ENCODE data around the gene GJA5.

Gene GJA5

DNA sequence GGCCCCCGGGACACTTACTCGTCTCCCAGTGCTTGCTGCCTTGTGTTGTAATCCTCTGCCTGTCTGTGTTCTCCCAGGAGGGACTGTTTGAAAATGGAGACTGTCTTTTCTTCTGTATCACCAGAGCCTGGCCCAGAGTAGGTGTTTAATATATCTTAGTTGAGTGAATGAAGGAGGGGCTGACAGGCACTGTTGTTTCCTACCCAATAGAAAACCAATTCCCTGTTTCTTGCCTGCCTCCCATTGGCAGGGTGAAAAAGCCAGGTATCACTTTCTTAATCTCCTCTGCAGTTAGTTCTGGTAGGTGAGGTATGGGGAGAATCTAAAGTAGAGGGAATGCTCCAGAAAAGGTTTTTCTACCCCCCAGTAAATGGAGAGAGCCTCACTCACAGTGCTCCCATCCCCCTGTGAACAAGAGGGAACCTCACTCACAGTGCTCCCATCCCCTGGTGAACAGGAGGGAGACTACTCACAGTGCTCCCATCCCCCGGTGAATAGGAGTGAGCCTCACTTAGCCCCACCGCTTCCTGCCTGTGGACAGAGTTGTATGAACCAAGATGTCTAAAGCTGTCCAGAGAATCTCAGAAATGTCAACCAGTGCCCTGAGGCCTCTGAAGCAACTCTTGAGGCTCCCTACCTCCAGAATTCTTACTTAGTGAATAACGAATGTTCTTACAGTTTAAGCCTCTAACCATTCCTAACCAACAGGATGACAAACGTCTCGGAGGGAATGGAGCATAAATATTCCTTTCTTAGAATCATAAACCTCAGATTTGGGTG is at the start of gene GJA5:
Gene GJA5, minus strand, starts transcription at position 122 of the 780 bp plus-strand sequence. CDS start 1,364 bp downstream, outside the sequence.
- DNase-seq = no peak

DNA sequence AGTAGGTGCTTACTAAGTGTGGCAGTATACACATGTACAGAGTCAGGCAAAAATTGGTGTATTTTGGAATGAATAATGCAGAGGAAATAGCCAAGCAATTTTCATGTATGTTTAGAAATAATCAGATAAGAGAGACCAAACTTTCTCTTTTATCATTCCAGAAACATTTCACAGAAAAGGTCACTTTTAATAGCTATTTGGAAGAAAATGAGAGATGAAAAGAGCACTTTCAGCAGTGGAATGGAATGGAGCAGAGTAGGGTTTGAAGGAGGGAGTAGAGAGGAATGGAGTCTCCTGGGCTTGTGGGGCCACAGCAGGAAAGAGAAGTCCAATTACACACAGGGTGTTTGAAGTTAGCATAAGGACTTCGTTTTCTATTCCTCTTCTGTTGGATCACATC is 48.8 kb upstream of the GJA5 start:
- no peak for DNase-seq

DNA sequence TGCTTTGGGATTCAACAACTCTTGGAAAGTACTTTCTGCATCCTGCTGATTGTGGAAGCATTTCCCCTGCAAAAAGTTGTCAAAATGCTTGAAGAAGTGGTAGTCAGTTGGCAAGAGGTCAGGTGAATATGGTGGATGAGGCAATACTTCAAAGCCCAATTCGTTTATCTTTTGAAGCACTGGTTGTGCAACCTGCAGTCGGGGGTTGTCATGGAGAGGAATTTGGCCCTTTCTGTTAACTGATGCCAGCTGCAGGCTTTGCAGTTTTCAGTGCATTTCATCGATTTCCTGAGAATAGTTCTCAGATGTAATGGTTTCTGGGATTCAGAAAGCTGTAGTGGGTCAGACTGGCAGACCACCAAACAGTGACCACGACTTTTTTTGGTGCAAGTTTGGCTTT is 47.6 kb upstream of the GJA5 start:
- no peak for DNase-seq

DNA sequence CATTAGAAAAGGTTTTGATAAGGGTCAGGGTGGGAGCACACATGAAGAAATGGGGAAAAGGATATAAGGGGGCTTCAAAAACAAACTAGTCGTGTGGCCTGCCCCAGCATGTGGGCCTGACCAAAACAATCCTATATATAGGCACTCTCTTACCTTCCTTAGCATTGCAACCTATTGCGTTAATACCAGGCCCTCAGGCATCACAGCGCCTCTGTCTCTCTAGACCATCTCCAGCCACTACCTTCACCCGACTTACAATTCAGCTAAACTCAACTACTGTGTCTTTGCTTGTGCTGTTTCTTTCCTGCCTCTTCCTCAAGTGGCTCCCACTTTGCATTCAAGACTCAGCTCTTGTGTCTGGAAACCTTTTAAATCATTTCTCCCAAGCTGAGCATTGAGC is 47.0 kb upstream of the GJA5 start:
- no peak for DNase-seq

DNA sequence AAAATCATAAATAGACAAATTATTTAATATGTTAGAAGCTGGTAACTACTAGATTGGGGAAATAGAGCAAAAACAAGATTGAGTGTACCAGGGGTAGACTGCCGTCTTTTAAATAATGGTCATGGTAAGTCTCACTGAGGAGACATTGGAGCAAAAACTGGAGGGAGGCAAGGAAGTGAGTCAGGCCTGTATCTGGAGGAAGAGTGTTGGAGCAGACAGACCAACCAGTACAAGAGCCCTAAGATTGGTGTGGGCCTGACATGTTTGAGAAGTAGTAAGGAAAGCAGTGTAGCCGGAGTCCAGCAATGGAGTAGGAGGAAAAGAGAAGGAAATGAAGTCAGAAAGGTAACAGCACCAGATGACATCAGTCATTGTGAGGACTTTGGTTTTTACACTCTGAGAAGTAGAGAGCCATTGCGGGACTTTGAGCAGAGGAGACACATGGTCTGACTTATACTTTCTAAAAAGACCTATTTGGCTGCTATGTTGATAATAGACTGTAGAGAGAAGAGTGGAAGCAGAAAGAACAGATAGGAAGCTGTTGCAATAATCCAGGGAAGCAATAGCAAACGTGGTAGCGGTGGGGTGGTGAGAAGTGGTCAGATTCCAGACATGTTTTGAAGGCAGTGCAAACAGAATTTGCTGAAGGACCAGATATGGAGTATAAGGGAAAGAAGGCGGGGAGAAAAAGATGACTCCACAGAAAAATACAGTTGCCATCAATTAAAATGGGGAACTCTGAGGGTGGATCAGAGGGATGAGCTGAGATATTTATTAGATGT is 44.7 kb upstream of the GJA5 start:
- no peak for DNase-seq

DNA sequence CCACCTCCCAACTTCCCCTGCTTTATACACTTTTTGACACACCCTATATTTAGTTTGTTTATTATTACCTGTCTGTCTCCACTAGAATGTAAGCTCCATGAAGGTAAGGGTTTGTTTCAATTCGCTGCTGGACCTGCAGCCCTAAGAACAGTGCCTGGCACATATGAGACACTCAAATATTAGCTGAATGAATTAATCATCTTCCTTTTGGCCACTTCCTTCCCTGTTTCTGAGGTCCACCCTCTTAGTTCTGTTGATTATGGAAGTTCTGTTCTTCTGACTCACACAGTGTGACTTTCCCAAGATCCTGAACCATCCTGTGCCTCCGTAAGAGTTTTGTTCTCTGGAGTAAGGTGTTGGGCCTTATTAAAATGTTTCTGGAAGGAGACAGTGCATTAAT is 40.4 kb upstream of the GJA5 start:
- DNase-seq = no peak

DNA sequence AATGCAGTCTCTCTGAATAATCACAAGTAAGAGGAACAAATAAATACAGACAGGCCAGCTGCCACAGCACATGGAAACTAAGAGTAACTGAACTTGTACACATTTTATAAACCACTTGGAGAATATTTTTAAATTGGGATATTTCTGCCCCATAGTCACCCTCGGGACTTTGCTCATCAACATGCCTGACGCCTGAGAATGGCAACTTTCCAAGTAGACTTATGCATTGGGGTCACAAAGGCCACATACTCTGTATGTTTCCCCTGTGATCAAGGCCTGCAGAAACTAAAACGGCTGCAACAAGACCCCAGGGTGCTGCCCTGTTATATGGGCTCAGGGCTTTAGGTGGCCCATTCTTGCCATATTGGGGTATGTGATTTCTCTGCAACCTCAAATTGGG is 38.3 kb upstream of the GJA5 start:
- DNase-seq = no peak

DNA sequence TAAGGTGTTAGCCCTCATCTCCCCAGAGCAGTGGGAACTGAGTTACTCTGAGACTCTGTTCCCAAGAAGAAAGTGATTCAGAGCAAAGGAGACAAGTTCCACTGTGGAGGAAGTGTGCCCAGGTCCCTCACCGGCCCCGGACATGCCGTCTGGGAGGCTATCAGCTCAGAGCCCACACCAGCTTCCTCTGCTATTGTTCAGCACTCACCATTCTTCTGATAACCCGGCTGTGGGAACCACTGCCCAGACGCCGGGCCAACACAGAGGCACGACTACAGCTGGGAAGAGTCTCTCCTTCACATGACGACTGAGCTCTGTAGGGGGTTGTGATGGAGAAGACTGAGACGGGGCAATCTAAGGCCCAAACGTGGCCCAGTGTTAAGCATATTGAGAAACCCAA is 34.2 kb upstream of the GJA5 start:
- DNase-seq = no peak

DNA sequence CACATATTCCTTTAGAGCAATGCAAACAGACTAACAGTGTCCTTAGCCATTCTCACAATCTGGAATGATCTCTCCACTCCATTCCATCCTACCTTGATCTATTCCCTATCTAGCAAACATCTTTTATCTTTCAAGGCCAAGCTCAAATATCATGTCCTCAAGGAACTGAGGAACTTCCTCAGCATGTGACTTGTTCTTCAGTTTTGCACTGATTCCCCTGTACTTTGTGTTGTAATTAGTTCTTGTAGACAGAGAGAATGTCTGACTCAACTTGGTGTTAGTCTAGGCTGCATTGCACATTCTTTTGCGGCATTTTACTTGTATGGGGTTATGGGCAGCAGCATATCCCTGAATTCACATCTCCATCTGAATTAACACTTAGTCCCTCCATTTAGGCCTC is 31.5 kb upstream of the GJA5 start:
- DNase-seq = no peak

DNA sequence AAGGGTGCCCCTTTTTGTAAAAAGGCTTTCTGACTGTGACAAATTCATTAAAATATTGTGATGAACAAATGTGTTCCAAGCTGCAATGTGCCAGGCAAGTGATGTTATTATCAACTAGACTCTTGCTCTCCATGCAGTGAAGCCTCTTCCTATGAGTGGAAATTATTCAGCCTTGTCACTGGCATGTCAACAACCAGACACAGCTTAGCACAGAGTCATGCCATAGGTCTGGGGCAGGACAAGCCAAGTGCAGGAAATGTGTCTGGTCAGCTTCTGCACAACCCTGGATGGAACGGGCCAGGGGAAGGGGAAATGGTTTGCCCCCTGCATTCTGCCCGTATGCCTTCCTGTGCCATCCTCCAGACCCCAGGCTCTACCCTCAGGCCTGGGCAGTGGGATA is 27.4 kb upstream of the GJA5 start:
- DNase-seq = no peak

DNA sequence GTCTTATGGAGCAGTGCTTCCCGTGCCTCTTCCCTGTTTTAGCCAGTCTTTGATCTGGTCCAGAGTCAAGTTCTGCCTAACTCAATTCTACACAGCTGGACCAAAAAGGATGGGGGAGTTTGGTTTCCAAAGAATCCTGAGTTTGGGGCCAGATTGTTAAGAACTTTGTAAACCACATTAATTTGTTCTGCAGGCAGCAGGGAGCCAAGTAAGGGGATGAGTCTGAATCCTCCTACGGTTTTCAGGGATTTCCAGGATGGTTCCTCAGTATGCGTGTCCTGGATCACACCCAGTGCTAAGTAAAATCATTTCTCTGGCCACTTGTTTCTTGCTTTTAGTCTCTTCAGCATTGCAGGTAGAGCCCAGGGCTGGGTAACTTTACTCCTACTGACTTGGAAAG is 26.1 kb upstream of the GJA5 start:
- DNase-seq = no peak

DNA sequence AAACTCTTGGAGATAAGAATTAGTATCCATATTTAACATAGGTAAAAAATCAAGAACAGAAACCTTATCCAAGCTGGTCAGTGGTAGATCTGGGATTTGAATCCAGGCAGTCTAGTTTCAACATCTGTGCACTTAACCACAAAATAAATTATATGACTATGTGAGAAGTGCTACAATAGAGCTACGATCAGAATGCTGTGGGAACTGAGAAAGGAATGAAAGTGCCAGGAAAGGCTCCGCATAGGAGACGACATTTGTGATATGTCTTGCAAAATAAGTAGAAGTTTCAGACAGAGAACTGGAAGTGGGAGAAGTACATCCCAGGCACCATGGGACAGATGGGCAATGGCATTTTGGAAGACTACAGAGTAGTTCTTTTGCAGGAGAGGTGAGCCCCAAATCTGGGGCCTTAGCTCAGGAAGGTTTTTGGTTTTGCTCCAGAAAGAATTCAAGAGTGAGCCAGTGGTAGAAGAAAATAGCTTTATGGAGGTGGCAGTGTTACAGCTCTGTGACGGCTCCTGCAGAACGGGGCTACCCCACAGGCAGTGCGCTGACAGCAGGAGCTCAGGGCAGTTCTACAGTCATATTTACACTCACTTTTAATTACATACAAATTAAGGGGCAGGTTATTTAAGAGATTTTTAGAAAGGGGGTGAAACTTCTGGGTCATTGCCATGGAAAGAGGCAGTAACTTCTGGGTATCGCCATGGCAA is 25.5 kb upstream of the GJA5 start:
- DNase-seq = no peak

DNA sequence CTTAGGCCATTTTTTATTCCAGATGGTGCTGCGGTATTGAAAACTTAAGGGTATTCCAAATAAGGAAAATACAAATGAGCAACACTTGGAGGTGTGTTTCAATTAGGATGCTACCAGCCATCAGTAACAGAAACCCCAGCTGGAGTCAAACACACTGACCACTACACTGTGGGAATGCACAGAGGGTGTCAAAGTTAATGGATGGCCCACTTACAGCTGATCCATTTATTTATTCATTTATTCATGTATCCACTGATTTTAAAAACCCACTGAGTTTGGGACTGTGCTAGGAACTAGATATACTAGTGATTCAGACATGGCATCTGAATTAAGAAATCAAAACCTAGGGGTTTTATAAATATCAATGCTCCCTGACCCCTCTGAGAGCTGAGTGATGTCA is 24.5 kb upstream of the GJA5 start:
- no peak for DNase-seq

DNA sequence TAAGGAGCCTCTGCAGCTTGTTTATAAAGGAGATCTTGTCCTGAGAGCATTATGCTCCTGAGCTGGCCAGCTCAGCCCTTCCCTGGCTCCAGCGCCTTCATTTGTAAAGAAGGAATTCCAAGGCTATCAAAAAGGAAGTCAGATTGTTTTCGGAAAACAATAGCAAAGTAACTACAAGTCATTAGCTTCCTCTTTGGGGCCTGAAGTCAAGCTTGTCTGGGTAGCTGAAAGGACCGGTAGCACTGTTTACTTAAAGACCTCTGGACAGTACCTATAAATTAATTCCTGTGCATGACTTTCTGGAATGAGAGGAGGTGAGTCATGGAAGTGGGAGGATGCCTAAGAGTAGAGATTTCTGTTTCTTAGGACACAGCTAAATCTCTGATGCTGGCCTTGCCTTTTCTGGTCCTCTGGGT is 20.7 kb upstream of the GJA5 start:
- DNase-seq = no peak

DNA sequence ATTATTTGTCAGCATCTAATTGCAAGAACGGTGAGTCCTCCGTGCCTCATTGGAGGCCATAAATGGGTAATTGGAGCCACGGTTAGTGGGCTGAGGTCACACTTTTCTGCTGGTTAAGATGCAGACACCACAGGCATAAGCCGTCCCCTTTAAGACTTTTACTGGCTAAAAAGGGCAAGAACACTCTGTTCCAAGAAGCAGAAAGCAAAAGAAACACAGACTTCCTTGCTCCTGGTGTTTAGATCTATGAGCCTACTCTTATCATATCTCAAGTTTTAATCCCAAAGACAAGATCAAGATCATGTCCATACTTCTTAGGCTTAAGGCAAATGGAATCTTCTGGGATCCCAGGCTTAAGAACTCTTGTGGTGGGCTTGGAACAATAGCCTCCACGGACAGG is 17.3 kb upstream of the GJA5 start:
- DNase-seq = no peak

DNA sequence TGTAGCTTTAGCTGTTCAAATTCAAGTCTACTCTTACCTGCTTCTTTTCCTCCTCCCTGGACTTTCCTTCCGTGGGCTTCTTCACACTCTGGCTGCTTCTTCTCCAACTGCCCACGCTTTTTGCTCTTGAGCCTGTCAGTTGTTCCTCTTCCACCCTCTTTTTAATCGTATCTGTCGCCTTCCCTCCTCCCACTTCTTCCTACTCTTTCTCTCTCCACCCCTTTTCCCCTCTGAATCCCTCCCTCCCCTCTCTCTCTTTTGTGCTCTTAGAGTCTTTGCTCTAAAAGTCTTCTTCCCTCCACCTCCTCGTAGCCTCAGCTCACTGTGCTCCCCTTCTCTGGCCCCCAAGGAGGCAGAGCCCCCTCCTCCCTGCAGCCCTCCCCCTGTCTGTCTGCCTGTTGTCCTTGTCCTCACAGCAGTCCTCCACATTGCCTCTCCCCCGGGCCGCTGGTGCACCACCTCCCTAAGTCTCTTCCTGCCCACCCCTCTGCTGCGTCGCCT is 12.9 kb upstream of the GJA5 start:
- DNase-seq = no peak

DNA sequence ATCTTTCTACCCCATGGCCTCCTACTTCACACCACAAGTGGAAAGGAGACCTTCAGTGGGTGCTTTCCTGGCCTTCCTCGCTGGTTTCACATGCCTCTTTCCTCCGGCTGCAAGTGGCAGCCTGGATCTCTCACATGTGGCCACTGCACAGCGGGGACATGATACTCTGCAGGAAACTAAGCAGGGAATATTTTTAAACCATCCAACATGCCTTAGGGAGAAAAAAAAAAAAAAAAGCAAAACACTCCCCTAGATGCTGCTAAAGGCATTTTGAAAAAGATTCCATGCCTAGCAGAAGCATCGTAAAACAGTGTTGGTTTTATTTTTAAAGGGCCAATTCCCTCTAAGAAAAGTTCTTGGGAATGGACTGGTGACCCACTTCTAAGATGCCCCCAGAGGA is 12.2 kb upstream of the GJA5 start:
- DNase-seq = no peak

DNA sequence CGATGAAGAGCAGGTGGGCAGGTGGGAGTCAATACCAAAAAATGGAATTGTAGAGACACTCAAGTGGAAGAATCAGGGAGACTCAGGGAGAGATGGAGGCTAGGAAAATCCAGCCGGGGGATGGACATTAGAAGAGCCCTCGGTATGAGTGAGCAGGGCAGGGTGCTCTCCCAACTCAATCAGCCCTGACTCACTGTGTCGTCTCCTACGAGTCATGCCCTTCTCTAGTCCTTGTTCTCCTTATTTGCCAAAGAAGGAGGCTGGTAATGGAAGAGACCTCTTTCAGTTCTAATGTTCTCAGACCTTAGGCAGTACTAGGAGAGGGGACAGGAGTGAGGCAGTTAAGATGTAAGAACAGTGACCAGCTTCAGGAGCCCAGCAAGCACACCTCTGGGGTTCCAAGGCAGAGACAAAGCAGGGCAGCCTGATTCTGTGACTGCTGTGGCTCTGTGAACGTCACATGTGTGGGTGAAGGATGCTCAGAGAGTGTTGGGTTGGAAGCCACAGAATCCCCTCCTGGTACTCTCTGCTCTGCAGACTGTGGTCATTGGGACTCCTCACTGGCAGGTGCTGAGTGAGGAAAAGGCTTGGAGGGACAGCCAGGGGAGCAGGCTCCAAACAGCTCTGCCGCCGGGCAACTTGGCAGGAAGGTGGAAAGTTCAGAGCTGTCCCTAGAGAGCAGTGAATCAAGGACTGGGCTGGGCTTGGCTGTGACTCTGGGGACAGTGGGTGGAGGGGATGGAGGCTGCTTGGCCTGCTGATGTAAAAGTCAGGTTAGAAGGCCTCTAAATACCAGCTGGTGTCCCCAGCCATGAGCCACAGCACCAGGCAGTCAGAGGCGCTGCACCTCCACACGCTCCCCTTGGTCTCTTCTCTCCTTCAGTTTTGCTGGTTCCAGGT is 11.1 kb upstream of the GJA5 start:
- no peak for DNase-seq

DNA sequence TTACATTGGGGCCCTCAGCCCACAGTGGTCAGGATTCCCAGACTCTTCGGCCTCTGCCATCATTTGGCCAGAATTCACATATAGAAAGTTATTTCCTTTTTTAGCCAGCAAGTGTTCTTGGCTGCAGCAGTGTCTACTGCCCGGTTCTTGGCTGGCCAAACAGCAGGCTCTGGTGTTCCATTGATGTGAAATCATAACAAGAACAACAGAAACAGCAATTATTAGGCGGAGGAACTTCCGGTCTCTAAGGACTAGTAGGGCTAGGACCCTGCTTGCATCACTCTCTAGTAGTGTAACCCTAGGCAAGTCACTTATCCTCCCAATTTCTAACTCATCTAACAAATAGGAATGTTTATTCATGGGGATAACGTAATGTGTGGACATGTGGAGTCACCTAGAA is 8.7 kb upstream of the GJA5 start:
- no peak for DNase-seq

DNA sequence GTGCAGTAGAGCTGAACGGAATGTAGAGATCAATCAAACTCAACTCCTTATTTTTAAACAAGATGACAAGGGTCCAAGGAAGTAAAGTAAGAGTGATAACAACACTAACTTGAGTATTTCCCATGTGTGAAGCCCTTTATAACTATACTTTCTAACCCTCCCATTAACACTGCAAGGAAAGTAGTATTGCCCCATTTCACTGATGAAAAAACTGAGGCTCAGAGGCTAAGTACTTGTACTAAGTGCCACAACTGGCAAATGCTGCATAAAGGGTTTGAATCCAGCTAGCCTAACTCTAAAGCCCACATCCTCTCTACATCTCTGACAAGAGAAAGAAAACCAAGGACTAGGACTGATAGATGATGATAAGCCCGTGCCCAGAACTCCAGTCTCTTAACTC is 8.2 kb upstream of the GJA5 start:
- DNase-seq = no peak

DNA sequence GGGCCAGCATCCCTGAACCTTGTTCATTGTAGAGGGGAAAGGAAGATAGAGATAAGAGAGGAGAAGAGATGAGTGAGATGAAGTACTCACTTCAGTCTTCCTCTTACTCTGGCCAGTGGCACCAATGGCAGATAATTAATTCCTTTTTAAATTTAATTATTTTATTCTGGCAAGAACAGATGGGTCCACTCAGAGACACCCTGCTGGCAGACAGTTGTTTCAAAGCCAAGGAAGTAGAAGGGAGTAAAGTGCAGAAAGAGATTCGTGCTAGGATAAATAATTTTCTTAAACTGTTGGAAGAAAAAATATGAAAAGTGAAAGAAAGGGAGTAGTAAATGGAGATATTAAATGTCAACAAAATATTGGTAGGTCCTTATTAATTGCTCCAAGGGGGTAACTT is 7.7 kb upstream of the GJA5 start:
- no peak for DNase-seq

DNA sequence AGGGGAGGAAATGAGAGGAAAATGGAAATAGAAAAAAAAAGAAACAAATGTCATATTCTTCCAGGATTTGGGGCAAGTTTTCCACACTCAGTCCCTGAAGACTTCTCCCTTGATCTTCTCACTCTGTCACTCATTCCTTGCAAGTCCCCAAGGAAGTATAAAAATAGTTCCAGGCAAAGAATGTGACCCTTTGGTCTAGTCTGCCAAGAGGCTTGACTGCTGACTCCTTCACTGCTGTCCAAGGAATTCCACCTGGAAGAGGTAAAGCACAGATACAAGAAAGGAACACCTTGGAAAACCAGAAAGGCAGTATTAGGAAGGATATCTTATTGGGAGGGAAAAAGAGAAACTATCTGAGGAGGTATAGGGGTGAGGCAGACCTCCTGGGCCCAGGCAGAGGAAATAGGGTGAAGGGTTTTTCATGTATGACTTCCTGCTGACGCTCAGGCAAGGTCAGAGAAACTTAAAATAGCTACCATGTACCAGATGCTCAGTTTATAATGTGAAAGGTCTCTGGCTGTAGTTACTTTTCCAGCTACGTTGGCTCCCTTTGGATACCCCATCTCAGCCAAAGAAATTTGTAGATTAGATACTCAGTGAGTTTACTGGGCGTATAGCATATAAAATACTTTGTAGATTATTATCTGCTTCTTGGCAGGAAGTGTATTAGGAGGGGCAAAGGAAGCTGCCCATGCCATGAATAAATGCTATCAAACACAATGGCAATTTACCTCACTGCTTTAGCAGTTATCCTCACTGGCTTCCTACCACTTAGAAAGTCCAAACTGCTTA is 2.0 kb upstream of the GJA5 start:
- no peak for DNase-seq
